ENCODE measurements around the gene PLXNB3.
"Not testable (repeated sequence)": the region's sequence is repeated elsewhere in the genome, so short reads cannot be mapped to it uniquely, and the experiment has no call there.

The PLXNB3 gene

GRCh38 chrX:153733651-153734240, 30.3 kb upstream of the PLXNB3 start:
- DNase-seq: no peak

- DNase-seq: no peak
Observed at GRCh38 chrX:153734871-153735270, 29.2 kb upstream of the PLXNB3 start.

GRCh38 chrX:153735274-153735673, 28.8 kb upstream of the PLXNB3 start:
- no peak for DNase-seq

- no peak for DNase-seq
Observed at GRCh38 chrX:153736071-153736820, 27.8 kb upstream of the PLXNB3 start.

GRCh38 chrX:153736871-153737441, 27.1 kb upstream of the PLXNB3 start:
- no peak for DNase-seq

- no peak for DNase-seq
Observed at GRCh38 chrX:153738056-153738605, 25.9 kb upstream of the PLXNB3 start.

GRCh38 chrX:153739754-153740486, 24.1 kb upstream of the PLXNB3 start:
- no peak for DNase-seq

- DNase-seq: no peak
Observed at GRCh38 chrX:153740631-153741222, 23.3 kb upstream of the PLXNB3 start.

GRCh38 chrX:153741446-153741845, 22.6 kb upstream of the PLXNB3 start:
- no peak for DNase-seq

- DNase-seq: not testable (repeated sequence)
Observed at GRCh38 chrX:153742111-153742510, 21.9 kb upstream of the PLXNB3 start.

- not testable (repeated sequence) for DNase-seq
Observed at GRCh38 chrX:153742796-153743467, 21.1 kb upstream of the PLXNB3 start.

- peak; percentile 60 for DNase-seq
Observed at GRCh38 chrX:153743468-153744209, 20.4 kb upstream of the PLXNB3 start.

- no peak for DNase-seq
Observed at GRCh38 chrX:153744210-153745066, 19.6 kb upstream of the PLXNB3 start.

GRCh38 chrX:153745067-153745433, 19.0 kb upstream of the PLXNB3 start:
- DNase-seq: not testable (repeated sequence)

- DNase-seq: no peak
Observed at GRCh38 chrX:153746359-153746758, 17.7 kb upstream of the PLXNB3 start.

GRCh38 chrX:153746991-153747390, 17.1 kb upstream of the PLXNB3 start:
- DNase-seq: not testable (repeated sequence)

- not testable (repeated sequence) for DNase-seq
Observed at GRCh38 chrX:153749017-153749416, 15.0 kb upstream of the PLXNB3 start.

GRCh38 chrX:153750127-153750774, 13.8 kb upstream of the PLXNB3 start:
- DNase-seq: no peak

GRCh38 chrX:153755136-153755535, 8.9 kb upstream of the PLXNB3 start:
- no peak for DNase-seq

GRCh38 chrX:153761863-153762262, 2.2 kb upstream of the PLXNB3 start:
- DNase-seq: no peak

Data from femur (tissue), 1 donor.